Measurements from ENCODE around the gene CEP128.

DNA sequence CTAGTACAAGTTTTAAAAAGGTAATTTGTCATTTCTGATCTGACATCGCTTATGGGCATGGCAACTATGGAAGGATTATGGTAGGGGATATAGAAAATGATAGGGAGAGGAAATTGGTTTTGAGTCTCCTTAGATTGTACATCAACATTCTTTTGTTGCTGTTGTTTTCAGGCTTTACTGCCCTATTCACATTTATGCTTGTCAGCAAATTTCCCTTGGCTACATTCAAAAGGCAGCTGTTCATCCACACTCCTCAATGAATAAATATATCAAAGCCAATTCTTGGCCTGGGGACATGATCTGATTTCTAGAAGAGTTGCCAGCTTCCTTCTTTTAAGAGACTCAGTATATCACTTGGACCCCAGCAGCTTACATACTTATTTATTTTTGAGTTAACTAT is 283.4 kb downstream of the CEP128 start:
- no peak for TF ChIP-seq CTCF (conservative IDR thresholded peaks at IDR 0.05; ENCODE audit: low read length)
- no peak for TF ChIP-seq EZH2phosphoT487 (IDR thresholded peaks at IDR 0.05; ENCODE audit: borderline replicate concordance, low read depth, low read length)

Data from OCI-LY7 (cell line).